ENCODE results near the gene PXK. TPM values are rescaled to one million over a fixed set of nuclear protein-coding genes. Genes with fewer than 3 reads are reported as not detected.
A peak's percentile ranks its signal among the peaks of the same experiment; 100 is the strongest.
"Not testable (repeated sequence)": the region's sequence is repeated elsewhere in the genome, so short reads cannot be mapped to it uniquely, and the experiment has no call there.

The PXK gene
- polyA plus RNA-seq, 1 donor, result 32.5 TPM

DNA sequence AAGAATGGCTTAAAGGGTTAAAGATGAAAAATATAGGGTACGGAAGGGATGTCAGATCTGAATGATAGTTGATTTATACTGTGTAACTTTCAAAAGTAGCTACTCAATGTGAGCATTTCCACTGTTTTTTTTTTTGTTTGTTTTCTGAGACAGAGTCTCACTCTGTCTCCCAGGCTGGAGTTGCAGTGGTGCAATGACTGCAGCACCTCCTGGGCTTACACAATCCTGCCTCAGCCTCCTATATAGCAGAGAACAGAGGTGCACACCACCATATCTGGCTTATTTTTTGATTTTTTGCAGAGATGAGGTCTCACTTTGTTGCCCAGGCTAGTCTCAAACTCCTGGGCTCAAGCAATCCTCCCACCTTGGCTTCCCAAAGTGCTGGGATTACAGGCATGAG, 9.9 kb upstream of the PXK start:
- DNase-seq, result no peak

- DNase-seq, result no peak
Observed at GRCh38 chr3:58323529-58324390, 8.9 kb upstream of the PXK start.

DNA sequence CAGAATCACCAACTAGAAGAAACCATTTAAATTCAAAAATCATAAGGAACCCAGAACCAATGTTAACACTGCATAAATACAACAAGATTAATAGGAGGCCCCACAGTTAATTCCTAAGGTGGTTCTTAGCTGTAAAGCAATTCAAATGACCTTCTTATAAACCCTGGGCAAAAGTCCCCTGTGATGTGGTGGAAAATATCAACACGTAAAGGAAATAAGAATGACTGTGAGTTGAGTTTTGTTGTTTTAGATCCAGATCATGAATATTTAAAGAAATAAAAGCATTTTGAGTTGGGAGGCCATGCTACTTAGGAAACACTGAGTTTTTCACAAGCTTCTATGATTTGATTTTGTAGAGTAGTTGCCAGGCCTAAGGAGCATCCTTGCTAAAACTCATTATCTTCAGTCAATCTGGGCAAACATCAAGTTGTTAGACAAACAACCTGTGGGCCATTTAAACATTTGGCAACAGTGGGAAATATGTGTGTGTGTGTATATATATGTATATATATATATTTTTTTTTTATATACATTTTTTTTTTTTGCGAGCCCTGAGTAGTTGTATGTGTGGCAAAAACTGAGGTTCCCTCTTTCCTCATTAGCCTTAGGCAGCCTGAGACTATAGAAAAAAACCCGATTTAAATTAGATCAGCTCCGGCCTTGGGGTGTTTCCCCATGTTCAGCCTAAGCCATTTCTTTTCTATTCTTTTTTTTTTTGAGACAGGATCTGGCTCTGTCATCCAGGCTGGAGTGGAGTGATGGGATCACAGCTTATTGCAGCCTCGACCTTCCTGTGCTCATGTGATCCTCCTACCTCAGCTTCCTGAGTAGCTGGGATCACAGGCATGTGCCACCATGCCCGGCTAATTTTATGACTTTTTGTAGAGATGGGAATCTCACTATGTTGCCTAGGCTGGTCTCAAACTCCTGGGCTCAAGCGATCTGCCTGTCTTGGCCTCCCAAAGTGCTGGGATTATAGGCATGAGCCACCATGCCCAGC, 8.0 kb upstream of the PXK start:
- no peak for DNase-seq

- DNase-seq, result no peak
Observed at GRCh38 chr3:58325525-58325992, 7.1 kb upstream of the PXK start.

GRCh38 chr3:58326267-58326900, 6.3 kb upstream of the PXK start:
- DNase-seq, result no peak

- no peak for DNase-seq
Observed at GRCh38 chr3:58329150-58329921, 3.4 kb upstream of the PXK start.

GRCh38 chr3:58329922-58330413, 2.7 kb upstream of the PXK start:
- DNase-seq, result no peak

DNA sequence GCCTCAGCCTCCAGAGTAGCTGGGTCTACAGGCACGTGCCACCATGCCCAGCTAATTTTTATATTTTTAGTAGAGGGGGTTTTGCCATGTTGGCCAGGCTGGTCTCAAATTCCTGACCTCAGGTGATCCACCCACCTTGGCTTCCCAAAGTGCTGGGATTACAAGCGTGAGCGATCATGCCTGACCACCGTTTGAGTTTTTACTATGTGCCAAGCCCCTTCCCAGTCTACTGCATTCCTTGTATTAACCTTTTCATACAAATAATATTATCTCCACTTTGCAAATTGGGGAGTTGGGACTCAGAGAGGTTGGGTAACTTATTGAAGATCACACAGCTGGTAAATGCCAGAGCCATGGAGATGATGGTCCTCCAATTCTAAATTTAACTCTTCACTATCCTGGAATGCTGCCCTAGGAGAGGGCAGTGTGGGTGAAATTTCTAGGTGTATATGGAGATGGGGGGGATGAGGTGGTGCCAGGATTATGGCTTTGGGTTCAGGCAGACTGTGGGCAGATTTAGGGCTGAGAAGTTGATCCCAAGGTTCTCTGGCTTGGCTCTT, 1.0 kb upstream of the PXK start:
- DNase-seq, result no peak

GRCh38 chr3:58333206-58334012, 717 bp downstream of the PXK start:
- peak; percentile 43 for DNase-seq

- DNase-seq, result no peak
Observed at GRCh38 chr3:58334013-58334321, 1.3 kb downstream of the PXK start.

DNA sequence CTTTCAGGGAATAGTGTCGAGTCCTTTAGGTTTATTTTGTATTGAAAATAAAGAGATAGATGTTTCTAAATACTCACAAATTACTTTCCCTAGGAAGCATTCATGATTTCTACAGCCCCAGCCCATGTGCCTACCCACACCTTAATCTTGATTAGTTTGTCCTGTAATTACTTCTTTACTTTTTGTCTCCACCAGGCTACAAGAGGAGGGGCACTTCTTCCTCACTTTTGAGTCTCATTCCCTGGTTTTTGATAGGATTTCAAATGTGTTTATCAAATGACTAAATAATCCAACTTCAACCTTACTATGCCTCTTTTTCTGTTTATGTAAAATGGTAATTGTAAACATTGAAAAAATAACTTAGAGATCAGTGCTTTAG, 1.8 kb downstream of the PXK start:
- no peak for DNase-seq

DNA sequence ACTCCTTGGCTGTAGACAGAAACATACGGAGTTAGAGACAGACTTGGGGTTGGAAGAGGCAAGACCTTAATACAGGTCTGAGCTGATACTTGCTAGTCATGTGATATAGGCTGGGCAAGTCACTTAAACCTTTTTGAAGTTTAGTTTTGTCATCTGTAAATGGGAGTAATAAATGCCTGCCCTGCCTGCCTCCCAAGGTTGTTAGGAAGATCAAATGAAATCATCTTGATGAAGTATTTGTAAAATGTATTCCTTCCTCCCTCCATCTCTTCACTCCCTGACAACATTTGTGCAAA, 2.9 kb downstream of the PXK start:
- DNase-seq, result no peak

- DNase-seq, result no peak
Observed at GRCh38 chr3:58336135-58336882, 3.6 kb downstream of the PXK start.

DNA sequence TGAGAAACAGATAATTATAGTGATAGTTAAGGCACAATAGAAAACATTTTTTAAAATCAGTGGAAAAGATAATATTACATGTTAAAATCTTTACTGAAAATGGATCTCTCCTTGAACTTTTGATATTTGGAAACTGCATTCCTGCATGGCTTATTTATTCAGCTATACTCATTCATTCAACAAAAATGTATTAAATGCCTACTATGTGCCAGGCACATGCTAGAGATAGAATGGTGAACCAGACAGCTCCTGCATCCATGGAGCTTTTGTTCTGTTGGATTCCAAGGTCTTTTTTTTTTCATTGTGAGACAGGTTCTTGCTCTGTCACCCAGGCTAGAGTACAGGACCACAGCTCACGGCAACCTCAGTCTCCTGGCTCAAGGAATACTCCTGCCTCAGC, 4.5 kb downstream of the PXK start:
- DNase-seq, result no peak

DNA sequence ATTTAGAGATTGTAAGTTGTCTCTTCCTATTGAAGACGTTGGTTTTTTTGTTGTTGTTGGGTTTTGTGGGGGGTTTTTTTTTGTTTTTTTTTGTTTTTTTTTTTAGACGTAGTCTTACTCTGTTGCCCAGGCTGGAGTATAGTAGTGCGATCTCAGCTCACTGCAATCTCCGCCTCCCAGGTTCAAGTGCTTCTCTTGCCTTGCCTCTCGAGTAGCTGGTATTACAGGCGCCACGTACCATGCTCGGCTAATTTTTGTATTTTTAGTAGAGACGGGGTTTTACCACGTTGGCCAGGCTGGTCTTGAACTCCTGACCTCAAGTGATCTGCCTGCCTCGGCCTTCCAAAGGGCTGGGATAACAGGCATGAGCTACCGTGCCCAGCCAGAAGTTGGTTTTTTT, 6.5 kb downstream of the PXK start:
- not testable (repeated sequence) for DNase-seq

GRCh38 chr3:58340594-58341244, 8.0 kb downstream of the PXK start:
- no peak for DNase-seq

GRCh38 chr3:58341376-58341775, 8.7 kb downstream of the PXK start:
- no peak for DNase-seq

DNA sequence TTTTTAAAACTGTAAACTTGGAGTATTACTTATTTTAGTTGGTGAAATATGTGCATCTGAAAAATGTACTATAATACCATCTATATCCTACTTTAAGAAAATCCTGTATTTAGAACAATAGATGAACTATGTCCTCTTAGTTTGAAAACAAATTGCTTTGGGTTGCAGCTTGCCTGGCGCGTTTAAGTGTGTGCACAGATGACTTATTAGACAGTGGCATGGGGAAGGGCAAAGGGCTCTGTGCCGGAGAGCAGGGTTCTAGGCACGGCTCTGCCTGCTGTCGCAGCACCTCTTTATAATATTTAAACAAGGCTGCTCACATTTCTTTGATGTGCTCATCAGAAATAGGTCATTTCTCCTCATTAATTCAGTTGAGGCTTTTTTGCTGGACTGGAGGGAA, 10.0 kb downstream of the PXK start:
- no peak for DNase-seq

DNA sequence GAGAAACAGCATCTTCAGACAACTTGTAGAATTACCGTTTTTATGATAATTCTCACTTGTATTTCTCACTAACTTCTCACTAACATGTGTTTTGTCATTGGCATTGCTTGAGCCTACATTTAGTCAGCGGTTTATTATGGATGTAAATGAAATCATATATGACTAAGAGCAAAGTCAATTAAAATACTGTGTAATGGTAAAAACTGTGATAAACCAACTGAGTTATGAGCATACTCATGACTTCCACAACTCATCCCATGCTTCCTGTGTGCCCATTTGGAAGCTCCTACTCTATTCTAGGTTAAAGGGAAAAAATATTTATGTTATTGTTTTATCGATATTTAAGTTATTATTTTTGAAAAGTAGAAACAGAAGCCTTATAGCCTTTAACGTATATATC, 12.8 kb downstream of the PXK start:
- DNase-seq, result no peak
